H54 (cell line): ENCODE data around the gene PPM1N.

ENCODE experiments used
- DNase-seq: peaks from one replicate; pipeline ENCODE4 v3.0.0; 2011; ENCODE audit warnings: low spot score, mixed read lengths; ENCODE audit not compliant: insufficient read length
- FAIRE-seq: peaks from 3 replicates; lab custom pipeline; 2011; peaks lifted over from hg19 to GRCh38; lab: Jason Lieb, UNC
- POLR2A ChIP-seq: IDR thresholded peaks from 2 replicates; pipeline ENCODE4 v1.6.1; 2011; ENCODE audit warnings: low read depth, mild to moderate bottlenecking, low read length

PPM1N gene

GRCh38 chr19:45517238-45517637 lies 19.0 kb downstream of the PPM1N start:
- FAIRE-seq: no peak
- no peak for TF ChIP-seq POLR2A
- DNase-seq: no peak

DNA sequence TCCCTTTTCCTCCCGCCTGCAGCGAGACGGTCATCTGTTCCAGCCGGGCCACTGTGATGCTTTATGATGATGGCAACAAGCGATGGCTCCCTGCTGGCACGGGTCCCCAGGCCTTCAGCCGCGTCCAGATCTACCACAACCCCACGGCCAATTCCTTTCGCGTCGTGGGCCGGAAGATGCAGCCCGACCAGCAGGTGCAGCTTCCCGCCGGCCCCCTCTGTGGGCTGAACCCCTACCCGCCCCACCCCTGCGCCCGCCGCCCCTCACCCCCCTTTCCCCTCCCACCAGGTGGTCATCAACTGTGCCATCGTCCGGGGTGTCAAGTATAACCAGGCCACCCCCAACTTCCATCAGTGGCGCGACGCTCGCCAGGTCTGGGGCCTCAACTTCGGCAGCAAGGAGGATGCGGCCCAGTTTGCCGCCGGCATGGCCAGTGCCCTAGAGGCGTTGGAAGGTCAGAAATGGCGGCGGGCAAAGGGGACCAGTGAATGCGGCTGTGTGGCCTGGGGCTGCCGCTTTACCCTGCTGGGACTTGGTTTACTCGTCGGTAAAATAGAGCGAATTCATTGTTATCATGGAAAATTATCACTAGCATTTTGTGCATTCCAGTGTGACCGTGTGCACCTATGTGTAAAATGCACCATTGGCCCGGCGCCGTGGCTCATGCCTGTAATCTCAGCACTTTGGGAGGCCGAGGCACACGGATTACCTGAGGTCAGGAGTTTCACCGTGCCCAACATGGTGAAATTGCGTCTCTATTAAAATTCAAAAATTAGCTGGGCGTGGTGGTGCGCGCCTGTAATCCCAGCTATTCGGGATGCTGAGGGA lies 19.6 kb downstream of the PPM1N start:
- no peak for TF ChIP-seq POLR2A
- DNase-seq: no peak
- no peak for FAIRE-seq

- no peak for TF ChIP-seq POLR2A
- no peak for DNase-seq
- FAIRE-seq: no peak
Measured at GRCh38 chr19:45518469-45518826, 20.2 kb downstream of the PPM1N start.

DNA sequence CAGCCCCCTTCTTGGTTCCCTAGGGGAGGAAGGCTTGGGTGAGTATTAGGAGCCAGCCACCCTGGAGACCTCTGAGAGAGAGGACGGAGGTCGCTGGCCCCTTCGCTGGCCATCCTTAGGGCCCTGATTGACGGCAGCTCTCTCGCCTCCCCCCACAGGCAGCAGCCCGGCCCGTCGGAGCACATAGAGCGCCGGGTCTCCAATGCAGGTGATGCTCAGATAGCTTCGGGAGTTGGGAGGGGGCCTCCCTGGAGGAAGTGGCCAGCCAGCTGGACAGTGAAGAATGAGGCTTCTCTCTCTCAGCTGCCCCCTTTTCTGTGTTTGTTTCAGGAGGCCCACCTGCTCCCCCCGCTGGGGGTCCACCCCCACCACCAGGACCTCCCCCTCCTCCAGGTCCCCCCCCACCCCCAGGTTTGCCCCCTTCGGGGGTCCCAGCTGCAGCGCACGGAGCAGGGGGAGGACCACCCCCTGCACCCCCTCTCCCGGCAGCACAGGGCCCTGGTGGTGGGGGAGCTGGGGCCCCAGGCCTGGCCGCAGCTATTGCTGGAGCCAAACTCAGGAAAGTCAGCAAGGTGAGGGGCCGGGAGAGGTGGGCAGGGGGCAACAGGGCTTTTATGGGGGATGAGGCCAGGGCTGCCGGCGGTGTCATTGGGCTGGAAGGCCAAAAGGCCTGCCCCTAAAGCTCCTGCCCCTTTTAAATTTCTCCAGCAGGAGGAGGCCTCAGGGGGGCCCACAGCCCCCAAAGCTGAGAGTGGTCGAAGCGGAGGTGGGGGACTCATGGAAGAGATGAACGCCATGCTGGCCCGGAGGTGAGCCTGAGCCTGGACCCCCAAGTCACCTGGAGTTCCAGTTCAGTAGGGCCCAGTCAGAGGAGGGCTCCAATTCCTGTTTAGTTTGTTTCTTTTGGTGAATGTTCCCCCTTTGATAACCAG lies 24.0 kb downstream of the PPM1N start:
- FAIRE-seq (no peak), DNase-seq (no peak)
- no peak for TF ChIP-seq POLR2A

DNA sequence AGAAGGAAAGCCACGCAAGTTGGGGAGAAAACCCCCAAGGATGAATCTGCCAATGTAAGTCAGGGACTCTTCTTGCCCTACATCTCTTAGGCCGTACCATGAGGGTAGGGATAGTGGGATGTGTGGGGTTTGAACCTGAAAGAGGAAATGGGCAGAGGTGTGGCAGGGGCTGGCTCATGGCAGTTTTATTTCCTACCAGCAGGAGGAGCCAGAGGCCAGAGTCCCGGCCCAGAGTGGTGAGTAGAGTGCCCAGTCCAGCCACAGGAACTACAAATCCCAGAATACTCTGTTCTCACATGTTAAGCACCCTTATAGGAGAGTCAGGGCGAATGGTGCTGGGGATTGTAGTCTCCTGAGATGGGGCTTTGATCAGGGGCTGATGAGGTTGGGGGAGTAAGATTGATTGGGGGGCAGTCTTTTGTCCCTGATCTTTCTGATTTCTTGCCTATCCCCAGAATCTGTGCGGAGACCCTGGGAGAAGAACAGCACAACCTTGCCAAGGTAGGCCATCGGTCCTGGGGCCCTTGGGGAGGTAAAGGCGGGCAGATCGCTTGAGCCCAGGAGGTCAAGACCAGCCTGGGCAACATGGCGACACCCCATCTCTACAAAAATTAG lies 25.5 kb downstream of the PPM1N start:
- no peak for TF ChIP-seq POLR2A
- DNase-seq (peak; percentile 63), FAIRE-seq (peak; percentile 15)

DNA sequence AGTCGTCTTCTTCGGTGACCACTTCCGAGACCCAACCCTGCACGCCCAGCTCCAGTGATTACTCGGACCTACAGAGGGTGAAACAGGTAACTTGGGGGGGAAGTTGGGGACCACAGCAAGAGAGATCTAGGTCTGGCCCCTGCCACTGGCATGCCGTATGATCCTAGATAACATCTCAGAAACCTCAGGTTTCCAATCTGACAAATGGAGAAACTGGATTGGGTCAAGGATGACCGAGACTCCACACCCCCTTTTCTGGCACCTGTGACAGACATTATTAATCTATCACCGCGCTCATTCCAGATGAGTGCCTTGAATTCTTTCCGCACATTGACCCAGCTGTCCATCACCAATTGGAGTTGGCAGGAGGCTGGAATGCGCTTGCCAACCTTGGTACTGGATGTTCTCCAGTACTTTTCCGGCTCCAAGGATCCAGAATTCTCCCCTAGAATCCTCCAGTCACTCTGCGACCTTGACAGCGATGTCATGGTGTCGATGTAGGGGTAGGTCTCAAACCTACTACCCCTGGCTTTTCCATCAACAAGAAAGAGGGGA lies 26.4 kb downstream of the PPM1N start:
- no peak for FAIRE-seq
- no peak for DNase-seq
- no peak for TF ChIP-seq POLR2A

DNA sequence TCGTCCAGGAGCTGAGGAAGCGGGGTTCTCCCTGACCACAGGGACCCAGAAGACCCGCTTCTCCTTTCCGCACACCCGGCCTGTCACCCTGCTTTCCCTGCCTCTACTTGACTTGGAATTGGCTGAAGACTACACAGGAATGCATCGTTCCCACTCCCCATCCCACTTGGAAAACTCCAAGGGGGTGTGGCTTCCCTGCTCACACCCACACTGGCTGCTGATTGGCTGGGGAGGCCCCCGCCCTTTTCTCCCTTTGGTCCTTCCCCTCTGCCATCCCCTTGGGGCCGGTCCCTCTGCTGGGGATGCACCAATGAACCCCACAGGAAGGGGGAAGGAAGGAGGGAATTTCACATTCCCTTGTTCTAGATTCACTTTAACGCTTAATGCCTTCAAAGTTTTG lies 27.9 kb downstream of the PPM1N start:
- no peak for TF ChIP-seq POLR2A
- no peak for FAIRE-seq
- DNase-seq: peak; percentile 57

GRCh38 chr19:45526971-45527370 lies 28.7 kb downstream of the PPM1N start:
- no peak for TF ChIP-seq POLR2A
- DNase-seq: no peak

GRCh38 chr19:45527731-45528130 lies 29.5 kb downstream of the PPM1N start:
- no peak for TF ChIP-seq POLR2A
- DNase-seq: no peak
- no peak for FAIRE-seq

More at GRCh38 chr19:45526971-45527370, 28.7 kb downstream of the PPM1N start:
- no peak for FAIRE-seq

DNA sequence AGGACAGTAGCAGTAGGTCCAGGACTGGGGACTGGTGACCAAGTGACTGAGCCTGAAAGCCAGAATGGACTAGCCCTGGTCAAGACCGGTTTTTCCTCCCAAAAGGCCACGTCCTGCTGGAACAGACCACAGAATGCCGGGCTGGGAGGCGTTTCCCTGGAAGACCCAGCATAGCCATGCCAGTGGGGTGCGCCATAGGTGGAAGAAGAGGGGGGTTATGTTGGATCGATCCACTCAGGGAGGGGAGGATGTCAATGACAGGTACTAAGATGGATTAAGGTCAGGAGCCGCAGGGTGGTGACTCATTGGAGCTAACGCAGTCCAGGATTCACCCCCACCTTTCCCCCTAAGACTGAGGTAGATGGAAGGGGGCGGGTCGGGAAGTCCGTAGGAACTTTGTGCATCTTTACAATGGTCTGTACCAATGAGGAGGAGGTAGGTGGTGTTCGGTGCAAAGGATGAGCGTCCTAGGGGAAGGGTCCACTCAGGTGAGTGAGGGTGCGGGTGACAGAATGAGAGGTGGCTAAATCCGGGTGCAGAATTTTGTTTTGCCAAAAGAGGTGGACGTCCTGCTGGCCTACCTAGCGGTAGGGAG lies 30.0 kb downstream of the PPM1N start:
- DNase-seq (no peak), FAIRE-seq (no peak)
- no peak for TF ChIP-seq POLR2A

- FAIRE-seq (no peak), DNase-seq (no peak)
Measured at GRCh38 chr19:45528744-45529419, 30.6 kb downstream of the PPM1N start.

DNA sequence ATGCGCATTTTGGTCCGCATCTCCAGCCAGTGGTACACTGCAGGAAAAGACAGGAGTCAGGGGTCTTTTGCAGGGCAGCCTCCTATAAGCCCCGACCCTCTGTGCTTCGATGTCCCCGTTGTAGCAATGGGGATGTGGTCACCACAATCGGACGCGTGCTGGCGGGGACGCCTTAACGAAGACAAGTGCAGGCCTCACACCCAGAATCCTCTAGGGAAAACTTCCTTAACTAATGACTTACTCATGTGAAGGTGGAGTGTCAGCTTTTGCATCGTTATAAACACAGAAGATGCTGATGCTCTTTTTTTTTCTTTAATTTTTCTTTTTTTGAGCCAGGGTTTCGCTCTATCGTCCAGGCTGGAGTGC lies 31.2 kb downstream of the PPM1N start:
- no peak for FAIRE-seq
- no peak for DNase-seq
- TF ChIP-seq POLR2A: no peak

More at GRCh38 chr19:45528744-45529419, 30.6 kb downstream of the PPM1N start:
- no peak for TF ChIP-seq POLR2A

DNA sequence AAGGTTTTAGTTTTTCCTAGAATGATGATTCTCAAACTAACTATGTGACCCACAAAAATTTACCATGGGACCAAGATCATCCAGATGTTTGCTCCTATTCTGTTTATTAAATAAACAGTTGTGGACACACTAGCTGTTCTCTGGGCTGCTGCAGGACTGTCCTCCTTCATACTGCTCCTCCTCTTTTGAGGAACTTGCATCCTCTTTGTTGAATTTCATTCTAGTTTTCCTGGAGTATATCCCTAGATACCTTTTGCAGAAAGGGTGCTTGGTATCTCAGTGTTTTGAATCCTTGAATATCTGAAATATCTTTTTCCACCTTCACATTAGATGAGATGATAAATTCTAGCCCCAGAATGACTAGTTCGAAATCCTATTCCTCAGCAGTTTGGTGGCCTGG lies 33.1 kb downstream of the PPM1N start:
- DNase-seq: no peak
- no peak for TF ChIP-seq POLR2A
- FAIRE-seq: no peak
